Ishikawa (cell line): ENCODE measurements around the gene TSSK3.

Experiments used
- CEBPB ChIP-seq: IDR thresholded peaks from 2 replicates; pipeline ENCODE4 v1.6.1; 2012
- EGR1 ChIP-seq: IDR thresholded peaks from 2 replicates; pipeline ENCODE4 v1.6.1; 2012
- EP300 ChIP-seq: IDR thresholded peaks from 2 replicates; pipeline ENCODE4 v1.6.1; 2012; ENCODE audit warnings: borderline replicate concordance
- FOXM1 ChIP-seq: IDR thresholded peaks from 2 replicates; pipeline ENCODE4 v1.6.1; 2012; ENCODE audit warnings: low read depth, borderline replicate concordance
- TAF1 ChIP-seq: IDR thresholded peaks from 2 replicates; pipeline ENCODE4 v1.6.1; 2012; ENCODE audit warnings: low read depth, mild to moderate bottlenecking
- TCF12 ChIP-seq: IDR thresholded peaks from 2 replicates; pipeline ENCODE4 v1.6.1; 2012; ENCODE audit warnings: low read depth
- YY1 ChIP-seq: IDR thresholded peaks from 2 replicates; pipeline ENCODE4 v1.6.1; 2012; ENCODE audit warnings: low read depth
- ZBTB7A ChIP-seq: IDR thresholded peaks from 2 replicates; pipeline ENCODE4 v1.6.1; 2012; ENCODE audit warnings: low read depth
- TF ChIP-seq, protein P1 (sequence below): IDR thresholded peaks from 2 replicates; pipeline ENCODE4 v1.6.1; 2012; ENCODE audit warnings: low read depth, mild to moderate bottlenecking

DNA sequence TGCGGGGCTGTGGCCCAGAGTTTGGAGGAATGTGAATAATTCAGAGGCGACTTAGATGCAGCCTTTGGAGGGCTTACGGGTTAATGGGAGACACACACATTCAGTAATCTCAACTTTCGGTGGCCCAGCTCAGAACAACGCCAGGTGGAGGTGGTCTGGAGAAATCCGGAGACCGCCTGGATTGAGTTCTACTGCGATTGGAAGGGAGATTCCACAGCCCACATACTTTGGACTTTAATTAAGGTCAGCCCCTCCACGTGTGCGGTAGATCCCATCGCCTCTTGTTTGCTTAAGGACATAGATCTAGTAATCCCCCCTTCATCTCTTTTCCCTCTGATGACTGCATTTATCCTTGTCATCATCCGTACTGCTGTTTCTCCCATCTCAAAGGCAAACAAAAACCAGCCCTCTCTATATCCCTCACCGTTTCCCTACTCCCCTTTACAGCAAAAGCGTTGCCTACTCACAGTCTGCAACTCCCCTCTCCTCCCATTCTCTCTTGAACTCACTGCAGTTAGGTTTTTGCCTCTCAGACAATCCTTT is 32.6 kb downstream of the TSSK3 start:
- TF ChIP-seq, protein P1, sequence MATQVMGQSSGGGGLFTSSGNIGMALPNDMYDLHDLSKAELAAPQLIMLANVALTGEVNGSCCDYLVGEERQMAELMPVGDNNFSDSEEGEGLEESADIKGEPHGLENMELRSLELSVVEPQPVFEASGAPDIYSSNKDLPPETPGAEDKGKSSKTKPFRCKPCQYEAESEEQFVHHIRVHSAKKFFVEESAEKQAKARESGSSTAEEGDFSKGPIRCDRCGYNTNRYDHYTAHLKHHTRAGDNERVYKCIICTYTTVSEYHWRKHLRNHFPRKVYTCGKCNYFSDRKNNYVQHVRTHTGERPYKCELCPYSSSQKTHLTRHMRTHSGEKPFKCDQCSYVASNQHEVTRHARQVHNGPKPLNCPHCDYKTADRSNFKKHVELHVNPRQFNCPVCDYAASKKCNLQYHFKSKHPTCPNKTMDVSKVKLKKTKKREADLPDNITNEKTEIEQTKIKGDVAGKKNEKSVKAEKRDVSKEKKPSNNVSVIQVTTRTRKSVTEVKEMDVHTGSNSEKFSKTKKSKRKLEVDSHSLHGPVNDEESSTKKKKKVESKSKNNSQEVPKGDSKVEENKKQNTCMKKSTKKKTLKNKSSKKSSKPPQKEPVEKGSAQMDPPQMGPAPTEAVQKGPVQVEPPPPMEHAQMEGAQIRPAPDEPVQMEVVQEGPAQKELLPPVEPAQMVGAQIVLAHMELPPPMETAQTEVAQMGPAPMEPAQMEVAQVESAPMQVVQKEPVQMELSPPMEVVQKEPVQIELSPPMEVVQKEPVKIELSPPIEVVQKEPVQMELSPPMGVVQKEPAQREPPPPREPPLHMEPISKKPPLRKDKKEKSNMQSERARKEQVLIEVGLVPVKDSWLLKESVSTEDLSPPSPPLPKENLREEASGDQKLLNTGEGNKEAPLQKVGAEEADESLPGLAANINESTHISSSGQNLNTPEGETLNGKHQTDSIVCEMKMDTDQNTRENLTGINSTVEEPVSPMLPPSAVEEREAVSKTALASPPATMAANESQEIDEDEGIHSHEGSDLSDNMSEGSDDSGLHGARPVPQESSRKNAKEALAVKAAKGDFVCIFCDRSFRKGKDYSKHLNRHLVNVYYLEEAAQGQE, result 0 out of 2 replicates have a peak, but pooled peaks have one; percentile 4
- no peak for TF ChIP-seq TCF12
- no peak for TF ChIP-seq ZBTB7A
- TF ChIP-seq FOXM1, result no peak
- no peak for TF ChIP-seq EP300
- TF ChIP-seq EGR1, result no peak
- TF ChIP-seq TAF1, result no peak; the same call in 1 of the 2 replicates
- TF ChIP-seq CEBPB, result no peak
- TF ChIP-seq YY1, result no peak
